GM10266 (cell line): Measurements from ENCODE around the gene ZBED5.

ENCODE experiments used
- DNase-seq: peaks from one replicate; pipeline ENCODE4 v3.0.0; 2012; ENCODE audit errors: extremely low spot score
- TF ChIP-seq, protein P1 (sequence below): IDR thresholded peaks from 2 replicates; pipeline ENCODE4 v1.5.1; 2012; ENCODE audit warnings: mild to moderate bottlenecking, low read depth; ENCODE audit not compliant: control insufficient read depth, insufficient read depth; ENCODE audit errors: missing control alignments

Gene ZBED5

DNA sequence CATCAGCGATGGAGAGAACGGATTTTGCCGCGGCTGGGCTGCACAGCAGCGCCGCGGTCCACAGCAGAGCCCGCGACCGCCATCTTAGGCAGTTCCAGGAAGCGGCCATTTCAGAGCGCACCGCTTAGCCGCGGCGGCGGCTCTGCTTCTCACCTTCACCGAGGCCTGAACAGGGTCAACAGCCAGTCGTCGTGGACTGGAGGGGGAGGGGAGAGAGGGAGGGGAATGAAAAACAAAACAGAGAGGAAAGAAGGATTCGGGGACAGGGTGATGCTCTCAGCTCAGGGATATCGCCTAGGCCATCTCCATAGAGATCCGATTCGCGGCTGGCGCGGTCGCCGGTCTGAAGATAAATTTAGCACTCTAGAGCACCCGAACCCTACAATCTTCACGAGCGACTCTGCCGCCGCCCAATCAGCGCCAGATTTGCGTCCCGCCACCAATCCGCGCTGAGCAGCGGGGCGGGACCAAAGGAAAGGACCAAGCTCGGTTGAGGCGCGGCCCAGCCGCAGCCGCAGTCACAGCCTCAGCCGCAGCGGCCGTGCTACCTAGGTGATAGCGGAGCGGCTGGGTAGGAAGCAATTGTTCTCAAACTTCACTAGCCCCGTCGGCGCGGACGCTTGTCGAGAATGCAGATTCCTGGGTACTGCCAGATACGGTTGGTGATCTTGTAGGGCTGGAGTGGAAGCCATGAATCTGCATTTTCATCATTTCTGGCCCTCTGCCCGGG, at the start of gene ZBED5:
TSS of gene ZBED5 (minus strand) at position 345 of the 730 bp plus-strand sequence. CDS start 3,108 bp downstream, outside the sequence.
- TF ChIP-seq, protein P1, sequence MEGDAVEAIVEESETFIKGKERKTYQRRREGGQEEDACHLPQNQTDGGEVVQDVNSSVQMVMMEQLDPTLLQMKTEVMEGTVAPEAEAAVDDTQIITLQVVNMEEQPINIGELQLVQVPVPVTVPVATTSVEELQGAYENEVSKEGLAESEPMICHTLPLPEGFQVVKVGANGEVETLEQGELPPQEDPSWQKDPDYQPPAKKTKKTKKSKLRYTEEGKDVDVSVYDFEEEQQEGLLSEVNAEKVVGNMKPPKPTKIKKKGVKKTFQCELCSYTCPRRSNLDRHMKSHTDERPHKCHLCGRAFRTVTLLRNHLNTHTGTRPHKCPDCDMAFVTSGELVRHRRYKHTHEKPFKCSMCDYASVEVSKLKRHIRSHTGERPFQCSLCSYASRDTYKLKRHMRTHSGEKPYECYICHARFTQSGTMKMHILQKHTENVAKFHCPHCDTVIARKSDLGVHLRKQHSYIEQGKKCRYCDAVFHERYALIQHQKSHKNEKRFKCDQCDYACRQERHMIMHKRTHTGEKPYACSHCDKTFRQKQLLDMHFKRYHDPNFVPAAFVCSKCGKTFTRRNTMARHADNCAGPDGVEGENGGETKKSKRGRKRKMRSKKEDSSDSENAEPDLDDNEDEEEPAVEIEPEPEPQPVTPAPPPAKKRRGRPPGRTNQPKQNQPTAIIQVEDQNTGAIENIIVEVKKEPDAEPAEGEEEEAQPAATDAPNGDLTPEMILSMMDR = no peak
- peak; percentile 85 for DNase-seq

DNA sequence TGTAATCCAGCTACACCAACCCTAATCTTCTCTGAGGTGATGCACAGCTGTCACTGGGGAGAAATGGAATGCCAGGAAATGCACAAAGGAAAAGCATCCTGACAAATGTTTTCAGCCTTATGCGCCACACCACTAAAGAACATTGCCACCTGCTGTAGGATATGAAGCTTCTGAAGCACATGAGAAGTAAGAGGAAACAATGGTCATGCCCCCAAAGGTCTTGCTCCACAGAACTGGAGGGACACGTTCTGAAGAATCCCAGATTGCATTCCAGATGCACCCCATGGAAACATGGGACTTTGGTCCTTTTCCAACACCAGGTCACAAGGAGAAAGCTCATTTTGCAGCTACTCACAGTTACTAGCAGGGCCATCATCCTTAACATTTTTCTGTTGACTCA, 48.7 kb upstream of the ZBED5 start:
- TF ChIP-seq, protein P1 = peak; percentile 27
- no peak for DNase-seq

DNA sequence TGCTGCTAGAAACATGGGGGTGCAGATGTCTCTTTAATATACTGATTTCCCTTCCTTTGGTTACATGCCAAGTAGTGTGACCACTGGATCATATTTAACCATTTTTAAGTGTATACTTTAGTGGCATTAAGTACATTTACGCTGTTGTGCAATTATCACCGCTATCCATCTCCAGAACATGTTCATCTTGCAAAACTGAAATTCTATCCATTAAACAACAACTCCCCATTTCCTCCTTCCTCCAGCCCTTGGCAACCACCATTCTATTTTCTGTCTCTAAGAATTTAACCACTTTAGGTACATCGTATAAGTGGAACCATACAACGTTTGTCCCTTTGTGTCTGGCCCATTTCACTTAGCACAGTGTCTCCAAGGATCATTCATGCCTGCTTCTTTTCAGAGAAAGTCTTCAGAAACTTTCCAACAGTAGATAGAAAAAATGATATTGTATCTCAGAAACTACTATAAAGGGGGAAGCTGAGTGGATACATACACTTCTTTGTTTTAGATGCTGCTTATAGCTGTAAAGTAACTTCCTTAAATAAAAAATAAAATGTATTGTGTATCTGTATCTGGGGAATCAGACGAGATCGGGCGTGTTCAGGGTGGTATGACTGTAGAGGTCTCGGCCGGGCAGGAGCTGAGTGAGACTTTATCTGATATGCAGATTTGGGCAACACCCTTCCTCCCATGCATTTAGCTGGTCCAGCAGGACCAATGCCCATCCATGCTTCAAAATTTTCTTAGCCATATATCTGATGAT, 44.6 kb upstream of the ZBED5 start:
- DNase-seq = no peak
- TF ChIP-seq, protein P1 = no peak

DNA sequence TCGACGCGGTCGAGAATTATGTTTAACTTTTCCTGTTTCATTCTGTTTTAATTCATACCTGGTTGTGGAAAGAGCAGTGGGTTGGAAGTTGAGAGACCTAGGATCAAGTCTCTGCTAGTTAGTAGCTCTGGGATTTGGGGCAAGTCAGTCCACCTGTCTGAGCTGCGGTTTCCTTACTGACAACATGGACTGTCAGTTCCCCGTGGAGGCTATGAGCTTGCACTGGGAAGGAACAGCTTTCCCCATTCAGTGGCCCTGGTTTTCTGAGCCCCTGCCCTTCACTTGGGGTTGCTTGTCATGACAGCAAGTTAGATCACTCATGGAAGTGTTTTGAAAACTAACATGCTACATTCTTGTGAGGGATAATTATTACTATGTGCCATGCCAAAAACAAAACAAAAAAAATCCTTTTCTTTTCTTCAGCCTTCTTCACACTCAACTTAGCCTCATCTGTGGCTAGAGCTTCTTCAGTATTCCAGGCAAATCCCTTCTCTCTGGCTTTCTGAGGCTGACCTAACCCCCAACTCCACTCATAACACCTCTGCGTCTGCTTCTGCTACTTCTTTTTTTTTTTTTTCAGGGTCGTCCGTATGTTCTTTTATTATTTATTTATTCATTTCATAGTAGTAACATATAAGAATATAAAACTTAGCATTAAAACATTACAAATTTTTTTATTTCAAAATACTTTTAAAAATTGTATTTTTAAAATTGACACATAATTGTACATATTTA, 43.0 kb upstream of the ZBED5 start:
- DNase-seq = no peak
- TF ChIP-seq, protein P1 = no peak

DNA sequence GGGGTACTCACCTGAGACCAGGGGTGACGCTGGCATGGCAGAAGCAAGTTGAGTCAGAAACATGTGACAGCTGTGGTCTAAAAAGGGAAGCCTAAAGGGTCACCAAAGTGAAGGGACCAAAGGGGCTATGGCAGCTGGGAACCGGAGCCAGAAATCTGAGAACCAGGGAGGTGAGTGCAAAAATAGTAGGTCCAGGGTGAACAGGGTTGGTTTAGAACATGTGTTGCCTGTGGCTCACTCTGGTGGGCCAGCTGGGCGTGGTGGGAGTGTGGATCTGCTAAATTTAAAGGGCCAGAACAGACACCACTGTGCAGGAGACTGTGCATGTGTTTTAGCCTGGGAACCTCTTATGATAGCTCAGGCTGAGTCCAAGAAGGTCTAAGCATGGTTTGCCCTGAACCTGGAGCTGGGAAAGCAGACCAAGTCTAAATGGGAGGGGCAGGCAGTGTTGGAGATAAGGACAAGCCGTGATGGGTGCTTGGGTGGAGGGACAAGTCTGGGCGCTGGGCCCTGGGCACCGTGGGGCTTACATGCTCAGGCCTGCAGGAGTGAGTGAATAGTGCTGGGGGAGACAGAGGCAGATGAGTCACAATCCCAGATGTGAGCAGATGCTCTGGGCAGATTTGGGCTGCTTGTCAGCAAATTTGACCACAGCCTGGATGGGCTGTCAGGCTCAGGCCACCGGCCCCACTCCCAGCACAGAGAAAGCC, 41.4 kb upstream of the ZBED5 start:
- TF ChIP-seq, protein P1 = no peak
- DNase-seq = no peak

DNA sequence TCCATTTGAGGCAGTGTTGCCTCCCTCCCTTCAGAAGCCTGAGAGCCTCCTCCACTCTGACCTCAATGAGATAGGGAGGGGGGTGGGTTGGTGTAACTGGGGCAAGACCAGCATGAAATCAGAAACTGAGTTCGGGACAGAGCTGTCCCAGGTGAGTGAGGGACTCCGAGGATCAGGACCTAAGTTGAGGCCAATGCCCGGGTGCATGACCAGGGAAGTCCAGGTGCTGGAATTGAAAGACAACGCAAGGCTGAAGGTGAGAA, 40.8 kb upstream of the ZBED5 start:
- no peak for DNase-seq
- TF ChIP-seq, protein P1 = no peak
